Stimulated activated CD8-positive, alpha-beta memory T cell treated with anti-CD3 and anti-CD28 coated beads, Interleukin-15, amount 100 ng/mL, for 48 hours (primary cell): Measurements from ENCODE around the gene STK32B.

Source experiments
- DNase-seq, 2 donors: peaks; one replicate each; pipeline ENCODE4 v3.0.0-alpha.2; 2020; ENCODE audit warnings: low read depth in 2 of 2

The STK32B gene

DNA sequence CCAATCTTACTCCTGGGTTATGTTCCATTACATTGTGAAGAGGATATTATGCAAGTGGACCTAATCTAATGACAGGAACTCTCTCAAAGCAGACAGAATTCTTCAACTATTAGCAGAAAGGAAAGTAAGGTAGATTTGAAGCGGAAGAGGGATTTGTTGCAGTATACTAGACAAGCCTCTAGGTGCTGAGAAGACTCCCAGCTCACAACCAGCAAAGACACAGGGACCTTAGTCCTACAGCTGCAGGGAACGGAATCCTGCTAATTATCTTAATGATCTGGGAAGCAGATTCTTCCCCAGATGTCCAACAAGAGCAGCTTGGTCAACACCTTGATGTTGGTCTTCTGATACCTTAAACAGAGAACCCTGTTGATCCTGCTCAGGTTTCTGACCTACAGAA is 73.6 kb downstream of the STK32B start:
- DNase-seq, result no peak

DNA sequence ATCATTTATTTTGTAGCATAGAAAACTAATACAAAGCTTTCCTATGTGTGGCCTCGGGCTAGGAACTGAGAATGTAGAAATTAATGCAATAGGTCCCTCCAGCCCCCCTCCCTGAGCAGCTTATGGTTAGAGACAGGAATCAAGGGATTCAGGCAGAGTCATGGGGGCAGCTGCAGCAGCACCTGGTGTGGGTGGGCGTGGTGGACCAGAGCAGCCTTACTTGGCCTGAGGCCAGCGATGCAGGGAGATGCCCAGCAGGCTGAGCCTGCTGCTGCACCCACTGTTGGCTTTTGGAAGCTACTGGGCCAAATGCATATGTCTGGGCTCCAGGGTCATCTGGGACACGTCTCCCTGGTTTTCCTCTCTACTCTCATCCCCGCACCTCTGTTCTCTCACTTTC is 74.0 kb downstream of the STK32B start:
- no peak for DNase-seq

DNA sequence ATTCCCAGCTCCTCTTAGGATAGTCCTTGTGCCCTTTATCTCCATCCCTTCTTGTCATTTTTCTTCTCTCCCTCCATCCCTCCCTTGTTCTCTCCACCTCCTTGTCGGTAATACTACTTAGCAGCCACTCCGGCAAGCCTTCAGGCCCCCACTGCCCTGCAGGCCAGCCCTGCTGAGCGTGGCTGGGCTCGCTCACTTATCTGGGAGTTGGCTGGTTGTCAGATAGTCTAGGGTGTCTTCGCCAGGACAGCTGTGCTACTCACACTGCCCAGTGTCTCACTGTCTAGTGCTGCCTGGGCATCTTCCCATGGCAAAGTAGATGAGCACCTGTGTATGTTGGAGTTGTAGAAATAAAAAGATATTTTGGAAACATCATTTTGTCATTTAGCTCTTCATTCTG is 75.0 kb downstream of the STK32B start:
- no peak for DNase-seq

DNA sequence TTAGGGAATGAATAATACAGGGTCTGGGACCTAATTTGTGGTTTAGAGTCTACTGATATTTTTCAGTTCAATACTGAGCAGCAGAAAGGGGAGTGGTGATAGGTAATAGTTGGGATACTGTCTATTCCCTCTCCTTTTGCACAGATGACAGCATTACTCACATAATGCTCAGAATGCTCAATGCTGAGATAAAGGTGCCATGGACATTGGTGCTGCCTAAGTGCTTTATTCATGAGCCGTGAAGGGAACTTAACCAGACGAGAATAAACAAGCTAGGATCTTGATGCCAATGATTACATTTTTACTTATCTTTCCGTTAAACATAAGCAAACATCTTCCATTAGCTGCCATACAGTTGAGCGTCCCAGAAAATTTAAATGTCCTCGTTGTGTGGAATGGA is 75.6 kb downstream of the STK32B start:
- no peak for DNase-seq

DNA sequence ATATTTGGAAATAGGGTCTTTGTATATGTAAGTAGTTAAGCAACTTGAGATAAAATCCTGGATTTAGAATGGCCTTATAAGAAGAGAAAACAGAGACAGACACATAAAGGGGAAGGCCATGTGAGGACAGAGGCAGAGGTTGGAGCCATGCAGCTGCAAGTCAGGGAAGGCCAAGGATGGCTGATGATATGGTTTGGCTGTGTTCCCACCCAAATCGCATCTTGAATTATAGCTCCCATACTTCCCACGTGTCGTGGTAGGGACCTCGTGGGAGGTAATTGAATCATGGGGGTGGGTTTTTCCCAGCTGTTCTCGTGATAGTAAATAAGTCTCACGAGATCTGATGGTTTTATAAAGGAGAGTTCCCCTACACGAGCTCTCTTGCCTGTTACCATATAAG is 76.3 kb downstream of the STK32B start:
- DNase-seq, result no peak

DNA sequence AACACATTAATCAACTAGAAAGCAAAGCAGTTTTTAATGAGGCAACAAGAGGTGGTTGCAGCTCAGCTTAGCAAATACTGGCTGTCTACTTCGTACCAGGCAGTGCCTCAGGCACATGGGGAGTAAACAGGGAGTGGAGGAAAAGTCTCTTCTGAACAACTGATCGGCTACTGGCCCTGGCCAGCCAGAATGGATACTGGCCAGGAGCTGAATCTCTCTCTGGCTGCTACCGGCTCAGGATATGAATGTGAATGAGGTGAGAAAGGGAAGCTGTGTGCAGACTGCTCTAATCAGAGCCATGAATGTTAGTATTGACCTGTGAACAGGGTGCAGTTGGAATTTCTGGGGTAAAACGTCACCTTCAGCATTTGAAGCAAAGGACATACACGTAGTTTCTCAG is 77.3 kb downstream of the STK32B start:
- DNase-seq, result no peak

DNA sequence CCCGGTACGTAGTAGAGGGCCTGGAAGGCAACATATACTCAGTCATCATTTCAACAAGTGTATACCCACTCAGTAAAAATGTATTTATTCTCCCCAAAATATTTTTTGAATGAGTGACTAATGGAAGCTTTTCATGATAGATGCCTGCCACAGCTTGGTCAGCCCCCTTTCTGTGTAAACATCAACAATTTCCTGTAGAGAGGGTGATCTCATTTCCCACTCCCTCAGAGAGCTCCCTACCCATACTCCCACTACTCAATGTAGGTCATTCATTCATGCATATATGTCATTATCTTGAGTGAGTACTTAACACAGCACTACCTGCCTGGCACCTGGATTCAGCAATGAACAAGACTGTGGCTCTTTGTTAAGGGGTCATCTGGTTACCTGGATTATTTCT is 81.9 kb downstream of the STK32B start:
- DNase-seq, result no peak

DNA sequence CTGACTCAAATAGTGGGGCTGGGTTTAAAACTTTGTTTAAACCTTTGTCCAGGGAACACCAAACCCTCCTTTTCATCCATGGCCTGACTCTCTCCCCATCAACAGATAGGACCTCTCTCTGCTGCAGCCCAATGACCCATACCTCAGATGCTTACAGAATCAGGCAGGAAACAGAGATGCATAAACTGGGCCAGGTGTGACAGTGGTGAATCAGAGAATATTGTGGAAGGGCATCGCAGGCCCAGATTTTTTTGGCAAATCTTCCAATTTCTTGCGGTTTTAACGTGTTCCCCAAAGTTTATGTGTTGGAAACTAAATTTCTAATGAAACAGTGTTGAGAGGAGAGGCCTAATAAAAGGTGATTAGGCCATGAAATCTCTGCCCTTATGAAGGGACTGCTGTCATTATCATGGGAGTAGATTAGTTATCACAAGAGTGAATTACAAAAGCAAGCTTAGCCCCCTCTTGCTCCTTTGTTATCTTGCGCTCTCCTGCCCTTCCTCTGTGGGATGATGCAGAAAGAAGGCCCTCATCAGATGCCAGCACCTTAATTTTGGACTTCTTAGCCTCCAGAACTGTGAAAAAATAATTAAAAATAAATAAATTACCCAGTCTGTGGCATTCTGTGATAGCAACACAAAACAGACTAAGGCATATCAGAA is 82.8 kb downstream of the STK32B start:
- no peak for DNase-seq

DNA sequence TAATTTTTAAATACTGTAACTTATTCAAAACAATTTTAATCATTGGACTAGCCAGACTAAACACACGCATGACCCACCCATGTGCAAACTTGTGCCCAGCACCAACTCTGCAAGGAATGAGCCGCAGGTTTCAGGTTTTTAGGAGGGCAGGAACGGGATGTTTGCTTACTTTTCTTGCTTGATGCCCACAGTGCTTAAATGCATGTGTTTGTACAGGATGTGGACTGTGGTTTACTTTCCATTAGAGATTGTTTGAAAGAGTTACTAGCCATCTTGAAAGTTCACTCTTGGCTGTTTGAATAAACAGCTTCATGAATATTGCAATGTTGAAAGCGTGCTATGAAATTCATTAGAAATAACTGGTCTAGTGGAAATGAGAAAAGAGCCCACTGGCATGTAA is 83.3 kb downstream of the STK32B start:
- no peak for DNase-seq

DNA sequence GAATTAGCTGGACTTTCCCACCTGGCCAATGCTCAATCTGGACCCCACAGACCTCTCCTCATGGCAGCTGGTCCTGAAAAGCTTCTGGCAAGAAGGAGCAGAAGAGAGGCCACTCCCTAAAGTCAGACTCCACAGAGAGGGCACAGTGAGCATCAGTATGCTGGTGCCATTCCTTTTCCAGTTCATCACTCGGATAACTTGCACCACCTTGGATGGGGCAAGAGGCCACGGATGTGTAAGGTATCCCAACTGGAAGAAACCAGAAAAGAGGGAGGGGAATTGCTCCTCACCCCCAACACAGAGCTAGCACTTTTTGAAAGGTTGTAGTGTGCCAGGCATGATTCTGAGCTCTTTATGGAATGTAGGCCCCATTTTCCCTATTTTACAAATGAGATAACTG is 85.9 kb downstream of the STK32B start:
- DNase-seq, result no peak

DNA sequence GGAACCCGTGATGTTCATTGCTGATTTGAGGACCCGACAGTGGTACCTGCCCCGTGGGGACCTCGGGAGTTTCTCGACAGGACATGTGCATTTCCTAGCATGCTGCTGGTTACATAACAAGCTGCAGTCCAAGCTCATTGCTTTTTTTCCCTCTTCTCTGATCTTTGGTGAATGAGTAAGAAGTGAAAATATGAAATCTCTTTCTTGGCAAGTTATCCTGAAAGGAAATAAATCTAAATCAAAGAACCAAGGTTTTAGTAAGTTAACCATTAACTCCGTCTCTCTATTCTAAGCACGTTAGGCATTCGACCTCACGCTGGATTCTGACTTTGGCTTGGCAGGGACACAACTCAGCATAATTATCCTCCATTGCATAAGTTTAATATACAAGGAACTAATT is 86.6 kb downstream of the STK32B start:
- no peak for DNase-seq

DNA sequence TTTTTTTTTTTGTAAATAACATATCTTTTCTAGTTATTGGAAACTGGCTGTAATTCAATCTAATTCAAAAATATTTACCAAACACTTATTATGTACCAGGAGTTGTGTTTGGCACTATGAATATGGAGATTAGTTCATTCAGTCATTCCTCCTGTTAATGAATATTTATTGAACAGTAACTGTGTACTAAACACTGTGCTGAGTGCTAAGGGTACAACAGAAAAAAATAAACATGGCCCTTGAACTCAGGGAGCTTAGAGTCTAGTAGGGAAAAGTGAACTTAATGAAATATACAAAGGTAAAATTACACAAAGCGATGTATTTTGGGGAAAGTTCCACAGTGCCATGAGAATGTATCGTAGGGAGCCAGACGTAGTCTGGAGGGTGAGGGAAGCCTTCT is 87.1 kb downstream of the STK32B start:
- no peak for DNase-seq

DNA sequence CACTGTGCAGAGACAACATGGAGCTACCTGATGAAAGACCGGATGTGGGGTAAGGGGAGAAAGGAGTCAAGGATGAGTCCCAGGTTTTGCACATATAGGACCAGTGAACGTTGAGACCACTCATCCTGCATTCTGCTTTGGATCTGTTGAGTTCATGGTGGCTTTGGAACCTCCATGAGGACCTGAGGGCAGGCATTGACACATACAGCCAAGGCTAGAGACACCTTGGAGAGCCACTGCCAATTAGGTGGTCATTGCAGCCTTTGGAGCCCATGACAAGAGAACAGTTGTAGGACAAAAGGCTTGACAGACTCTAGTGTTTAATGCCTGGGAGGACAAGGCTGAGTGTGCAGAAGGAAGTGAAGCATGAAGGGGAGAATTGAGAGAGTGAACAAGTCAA is 87.9 kb downstream of the STK32B start:
- DNase-seq, result no peak

DNA sequence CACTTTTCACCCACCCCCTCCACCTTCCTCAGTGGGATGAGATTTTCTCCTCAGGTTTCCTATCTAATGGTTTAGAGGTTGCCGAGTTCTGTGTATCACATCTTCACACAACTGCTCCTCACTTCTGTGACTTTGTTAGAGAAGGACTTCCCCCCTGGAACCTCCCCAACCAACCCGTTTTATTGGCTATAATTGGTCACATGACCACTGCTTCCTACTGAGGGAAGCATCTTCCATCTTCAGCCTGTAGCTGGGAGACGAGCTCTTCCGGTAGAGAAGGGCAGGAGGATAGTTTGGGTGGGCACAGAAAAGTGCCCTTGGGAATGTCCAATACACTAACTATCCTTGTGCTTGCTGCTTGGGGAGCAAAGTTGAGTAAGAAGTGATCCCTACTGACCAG is 90.5 kb downstream of the STK32B start:
- no peak for DNase-seq

DNA sequence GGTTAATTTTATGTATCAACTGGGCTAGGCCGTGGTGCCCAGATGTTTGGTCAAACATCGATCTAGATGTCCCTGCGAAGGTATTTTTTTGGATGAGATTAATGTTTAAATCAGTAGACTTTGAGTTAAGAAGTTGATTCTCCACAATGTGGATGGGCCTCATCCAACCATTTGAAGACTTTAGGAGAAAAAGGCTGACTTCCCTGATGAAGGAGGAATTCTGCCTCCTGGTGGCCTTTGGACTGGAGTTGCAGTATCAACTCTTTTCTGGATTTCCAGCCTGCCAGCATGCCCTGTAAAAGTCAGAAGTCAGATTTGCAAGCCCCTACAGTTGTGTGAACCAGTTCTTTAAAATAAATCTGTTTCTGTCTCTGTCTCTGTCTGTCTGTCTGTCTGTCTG is 91.4 kb downstream of the STK32B start:
- no peak for DNase-seq

DNA sequence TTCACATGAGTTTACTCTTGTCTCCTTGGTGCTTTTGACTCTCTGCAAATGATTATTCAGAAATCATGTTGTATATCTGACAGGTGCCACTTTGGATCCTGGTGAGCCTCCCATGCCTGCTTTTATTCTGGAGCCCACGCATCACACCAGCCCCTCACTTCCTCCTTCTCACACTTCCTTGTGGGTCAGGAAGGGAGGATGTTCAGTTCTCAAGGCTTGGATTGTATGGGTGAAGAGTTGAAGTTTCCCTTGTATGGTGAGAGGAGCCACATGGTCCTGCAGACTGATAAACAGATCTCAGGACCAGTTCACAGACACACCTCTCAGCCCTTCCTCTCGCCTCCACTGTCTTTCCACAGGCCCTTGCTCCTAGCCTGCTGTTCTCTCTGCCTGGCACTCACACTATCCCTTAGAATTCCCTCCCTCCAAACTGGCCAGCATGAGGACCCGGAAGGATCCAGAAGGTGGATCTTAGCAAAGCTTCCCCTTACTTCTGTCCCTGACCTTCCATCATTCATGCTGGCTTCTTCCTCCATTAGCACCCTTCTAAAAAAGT is 92.1 kb downstream of the STK32B start:
- DNase-seq, result no peak

DNA sequence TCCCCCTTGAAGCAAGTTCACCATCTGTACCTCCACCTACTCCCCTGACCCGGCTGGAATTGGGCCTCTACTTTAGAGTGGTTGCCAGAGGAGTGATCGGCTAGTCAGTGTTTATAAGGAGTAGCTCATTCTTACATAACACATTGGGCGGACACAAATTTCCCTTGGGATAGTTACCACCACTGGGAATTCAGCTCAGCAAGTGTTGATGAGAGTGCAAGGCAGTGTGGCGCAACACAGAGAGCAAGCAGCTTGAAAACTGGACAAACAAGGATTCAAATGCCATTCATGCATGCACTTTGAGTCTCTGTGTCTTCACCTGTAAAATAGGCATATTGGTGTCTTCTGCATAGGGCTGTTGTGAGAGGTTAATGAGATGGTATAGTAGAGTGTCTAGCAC is 92.7 kb downstream of the STK32B start:
- DNase-seq, result no peak

DNA sequence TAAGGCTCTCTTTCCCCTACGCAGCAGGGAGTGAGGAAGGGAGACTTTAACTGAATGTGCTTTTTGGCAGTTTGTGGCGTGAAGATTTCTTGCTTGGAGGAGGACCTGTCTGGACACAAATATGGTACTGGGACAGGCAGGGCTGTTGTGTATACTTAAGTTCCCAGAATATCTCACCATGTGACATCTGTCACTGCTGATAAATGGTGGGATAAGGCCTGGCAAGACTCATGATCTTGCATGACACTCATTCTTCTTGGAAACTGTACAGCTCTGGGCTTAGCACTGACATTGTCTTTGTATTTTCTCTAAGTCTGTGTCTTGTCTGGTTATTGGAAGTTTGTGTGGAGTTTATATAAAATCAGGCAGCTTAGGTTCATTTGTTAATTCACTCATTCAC is 93.1 kb downstream of the STK32B start:
- DNase-seq, result no peak

DNA sequence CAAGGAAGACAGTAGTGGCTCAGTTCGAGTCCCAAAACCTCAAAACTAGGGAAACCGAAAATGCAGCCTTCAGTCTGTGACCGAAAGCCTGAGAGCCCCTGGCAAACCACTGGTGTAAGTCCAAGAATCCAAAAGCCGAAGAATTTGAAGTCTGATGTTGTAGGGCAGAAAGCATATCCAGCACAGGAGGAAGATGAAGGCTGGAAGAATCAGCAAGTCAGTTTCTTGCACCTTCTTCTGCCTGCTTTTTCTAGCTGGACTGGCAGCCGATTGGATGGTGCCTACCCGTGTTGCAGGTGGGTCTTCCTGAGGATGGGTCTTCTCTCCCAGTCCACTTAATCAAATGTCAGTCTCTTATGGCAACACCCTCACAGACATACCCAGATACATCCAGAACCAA is 95.0 kb downstream of the STK32B start:
- DNase-seq, result no peak

DNA sequence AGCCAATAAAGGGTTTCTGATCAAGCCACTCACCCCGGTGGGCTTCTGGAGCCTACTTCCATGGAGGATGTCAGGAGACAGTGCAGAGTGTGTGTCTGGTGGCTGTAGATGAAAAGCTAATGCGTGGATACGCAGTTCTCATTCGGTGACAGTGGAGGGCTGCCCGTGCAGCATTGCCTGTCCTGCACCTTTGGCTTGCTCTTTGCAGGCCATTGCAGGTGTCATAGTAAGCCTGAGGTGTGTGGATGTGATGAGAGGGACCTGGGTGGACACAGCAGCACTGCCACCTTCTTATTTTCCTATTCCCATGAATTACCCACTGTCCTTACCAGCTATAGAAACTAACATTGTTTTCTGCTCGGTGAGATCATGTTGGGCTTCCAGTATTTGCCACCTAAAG is 101.2 kb downstream of the STK32B start:
- no peak for DNase-seq

DNA sequence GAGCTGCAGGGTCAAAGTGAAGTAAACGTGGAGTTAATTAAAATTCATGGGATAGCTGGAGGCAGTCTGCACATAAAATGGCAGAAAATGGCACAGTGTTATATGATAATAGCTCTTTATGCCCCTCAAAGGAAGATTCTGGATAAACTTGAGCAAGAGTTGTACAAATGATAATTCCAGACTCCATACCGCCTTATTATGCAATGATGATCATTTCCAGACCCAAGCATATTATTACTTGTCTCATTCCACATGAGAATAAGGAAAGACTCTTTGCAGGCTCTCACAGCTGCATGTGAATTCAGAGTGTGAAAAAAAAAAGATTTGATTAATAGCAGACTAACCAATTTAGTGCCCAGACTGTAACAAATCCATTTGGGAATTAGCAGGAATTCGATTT is 105.4 kb downstream of the STK32B start:
- no peak for DNase-seq

DNA sequence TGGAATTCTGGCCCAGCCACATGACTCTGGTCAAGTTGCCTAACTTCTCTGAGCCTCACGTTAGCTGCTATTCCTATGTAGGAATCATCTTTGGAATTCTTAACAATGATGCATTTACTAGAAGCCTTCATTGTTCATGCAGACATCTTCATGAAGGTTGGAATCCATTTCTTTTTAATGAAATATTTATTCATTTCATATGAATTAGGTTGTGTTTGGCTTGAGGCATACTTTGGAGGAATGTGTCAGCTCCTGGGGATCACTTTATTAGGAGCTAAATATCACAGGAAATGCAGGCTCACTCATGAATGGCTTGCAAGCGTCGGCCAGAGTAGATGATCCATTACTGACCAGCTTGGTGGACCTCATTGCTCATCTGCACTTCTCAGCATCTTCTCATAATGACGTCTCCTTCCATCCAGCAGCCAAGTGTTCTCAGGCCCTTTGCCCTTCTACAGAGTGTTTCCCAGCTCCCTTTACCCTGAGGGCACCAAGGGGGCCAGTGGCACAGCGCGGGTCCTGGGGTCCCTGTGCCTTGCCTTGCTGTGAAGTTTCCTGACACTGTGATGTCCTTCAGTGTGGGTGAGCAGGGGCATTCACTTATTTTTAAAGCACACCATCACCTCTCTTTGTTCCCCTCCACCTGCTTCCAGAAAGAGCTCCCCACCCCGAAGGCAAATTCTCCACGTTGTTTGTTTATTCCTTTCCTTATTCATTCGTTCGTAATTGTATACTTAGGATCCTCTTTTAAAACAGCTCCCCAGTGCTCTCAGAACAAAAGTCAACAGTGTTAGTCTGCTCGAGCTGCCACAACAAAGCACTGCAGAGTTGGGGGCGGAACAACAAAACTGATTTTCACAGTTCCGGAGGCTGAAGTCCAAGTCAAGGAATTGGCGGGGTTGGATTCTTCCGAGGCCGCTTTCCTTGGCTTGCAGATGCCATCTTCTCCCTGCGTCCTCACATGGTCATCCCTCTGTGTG is 106.8 kb downstream of the STK32B start:
- DNase-seq, result no peak

DNA sequence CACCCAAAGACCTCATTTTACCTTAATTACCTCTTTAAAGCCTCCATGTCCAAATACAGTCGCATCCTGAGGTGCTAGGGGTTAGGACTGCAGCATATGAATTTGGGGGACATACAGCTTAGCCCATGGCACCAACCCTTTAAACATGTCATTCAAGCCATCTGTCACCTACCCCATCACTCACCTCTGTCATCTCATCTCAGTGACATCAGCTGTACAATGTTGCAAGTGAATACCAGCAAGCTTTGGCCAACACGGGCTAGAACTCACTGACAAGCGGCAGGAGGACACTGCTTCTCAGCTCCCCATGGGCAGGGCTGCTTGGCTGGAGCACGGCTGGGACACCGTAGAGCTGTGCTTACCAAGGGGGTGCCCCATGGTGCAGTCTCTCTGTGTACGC is 107.5 kb downstream of the STK32B start:
- no peak for DNase-seq
